LoVo (cell line): ENCODE measurements around the gene INA.
"Not testable (repeated sequence)": the region's sequence is repeated elsewhere in the genome, so short reads cannot be mapped to it uniquely, and the experiment has no call there.

Source experiments
- DNase-seq: peaks from one replicate; pipeline ENCODE4 v3.0.0-alpha.2; 2016; ENCODE audit warnings: low spot score

Gene INA

GRCh38 chr10:103276896-103277712 is at the start of gene INA:
Gene INA (plus strand): TSS chr10:103277138. CDS start chr10:103277212, 74 bp downstream.
- no peak for DNase-seq

GRCh38 chr10:103227416-103227815 is 49.5 kb upstream of the INA start:
- peak; percentile 19 for DNase-seq

- DNase-seq = peak; percentile 68
These were observed 45.8 kb upstream of the INA start for GRCh38 chr10:103231047-103231551.

- peak; percentile 72 for DNase-seq
These were observed 44.7 kb upstream of the INA start for GRCh38 chr10:103232131-103232673.

- DNase-seq = peak; percentile 67
These were observed 44.0 kb upstream of the INA start for GRCh38 chr10:103232772-103233488.

- DNase-seq = no peak
These were observed 41.2 kb upstream of the INA start for GRCh38 chr10:103235775-103236174.

GRCh38 chr10:103238506-103239252 is 38.3 kb upstream of the INA start:
- DNase-seq = peak; percentile 85

GRCh38 chr10:103241262-103242011 is 35.5 kb upstream of the INA start:
- peak; percentile 96 for DNase-seq

GRCh38 chr10:103244666-103245271 is 32.2 kb upstream of the INA start:
- DNase-seq = peak; percentile 66

- not testable (repeated sequence) for DNase-seq
These were observed 31.4 kb upstream of the INA start, which contains the start of gene RPEL1 for GRCh38 chr10:103245587-103245986. Gene RPEL1 (plus strand): TSS chr10:103245887. CDS start chr10:103245997, 110 bp downstream.

GRCh38 chr10:103246324-103246723 is 30.6 kb upstream of the INA start:
- no peak for DNase-seq

GRCh38 chr10:103254113-103254512 is 22.8 kb upstream of the INA start:
- no peak for DNase-seq

- DNase-seq = peak; percentile 65
These were observed 22.2 kb upstream of the INA start for GRCh38 chr10:103254538-103255325.

- no peak for DNase-seq
These were observed 20.3 kb upstream of the INA start for GRCh38 chr10:103256613-103257012.

- no peak for DNase-seq
These were observed 19.1 kb upstream of the INA start for GRCh38 chr10:103257812-103258211.

- not testable (repeated sequence) for DNase-seq
These were observed 18.0 kb upstream of the INA start for GRCh38 chr10:103258928-103259327.

GRCh38 chr10:103259989-103260388 is 16.9 kb upstream of the INA start:
- no peak for DNase-seq

- no peak for DNase-seq
These were observed 14.7 kb upstream of the INA start for GRCh38 chr10:103262229-103262628.

GRCh38 chr10:103265717-103266329 is 11.1 kb upstream of the INA start:
- peak; percentile 67 for DNase-seq
